ENCODE results near the gene ORM2. TPM values are rescaled to one million over a fixed set of nuclear protein-coding genes. Genes with fewer than 3 reads are reported as not detected.

ORM2 gene
- total and polyA plus RNA-seq, 2 of the 4 experiments (the other 2 are of a cell fraction): not detected

DNA sequence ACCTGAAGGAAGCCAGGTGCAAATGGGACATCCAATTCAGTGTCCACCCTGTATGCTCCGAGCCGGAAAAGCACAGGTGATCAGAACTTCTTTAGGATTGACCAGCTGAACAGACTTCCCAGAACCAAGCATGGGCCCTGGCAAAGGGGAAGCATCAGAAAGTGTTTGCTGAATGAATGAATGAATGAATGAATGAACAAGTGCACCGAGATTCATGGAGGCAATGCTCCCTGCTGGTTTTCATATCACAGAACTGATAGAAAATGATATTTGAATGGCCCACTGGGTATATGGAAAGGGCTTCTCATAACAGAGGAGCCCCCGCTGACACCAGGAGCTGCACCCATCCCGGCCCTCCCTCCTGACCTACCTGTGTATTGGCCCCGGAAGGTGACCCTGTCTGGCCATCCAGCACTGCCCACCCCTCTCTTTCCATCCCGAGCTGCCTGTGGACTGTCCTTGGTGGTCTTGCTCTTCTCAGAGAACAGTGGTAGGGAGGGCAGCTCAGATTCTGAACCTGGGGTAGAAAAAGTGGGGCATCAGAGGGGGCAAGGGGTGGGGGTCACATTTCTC lies 15.9 kb downstream of the ORM2 start:
- no peak overlapping the region for H4K5ac ChIP-seq (ENCODE audit: low read depth, low read length)
- no peak overlapping the region for H2BK15ac ChIP-seq (ENCODE audit: low read depth, low read length)
- H2BK5ac ChIP-seq (ENCODE audit: low read depth, low read length, poor library complexity, severe bottlenecking): no peak overlapping the region
- peaks cover 0 to 12% of the 10 kb centered on the region in 2 experiments; a peak in 1 of 4 replicates for H3K79me1 ChIP-seq (ENCODE audit: low read depth in 1 of 2, low read length in 2 of 2)
- H3K9ac ChIP-seq (ENCODE audit: low read depth, low read length): no peak overlapping the region
- H2AK9ac ChIP-seq (replicated peaks; ENCODE audit: low read depth, low read length, poor library complexity): no peak overlapping the region
- no peak overlapping the region for H4K8ac ChIP-seq (ENCODE audit: low read depth in 2 of 2, low read length in 2 of 2)
- peaks cover 7% of the 10 kb centered on the region; the same call in 1 of the 2 replicates for H4K20me1 ChIP-seq (ENCODE audit: insufficient read depth, low read length)
- H3K4me2 ChIP-seq (ENCODE audit: low read depth, low read length): no peak overlapping the region
- no peak overlapping the region for H2BK20ac ChIP-seq (ENCODE audit: low read depth, low read length)
- ChIA-PET CTCF (interaction anchor here (0.6 kb wide), 1 partner anchor 28 kb away, joined by 4 read pairs; no protein-coding TSS in a partner anchor), POLR2A (ENCODE audit: unreplicated experiment) (no interaction called here)
- DNase-seq (no peak), ATAC-seq (ENCODE audit: low read depth) (no peak)
- peaks cover 11% of the 10 kb centered on the region for H3K4me1 ChIP-seq (ENCODE audit: control insufficient read depth, insufficient read depth, low read length)
- no peak overlapping the region for H3K23ac ChIP-seq (ENCODE audit: low read depth, low read length)
- H4K91ac ChIP-seq (ENCODE audit: insufficient read depth, low read depth, low read length): no peak overlapping the region
- no peak overlapping the region for H3K4ac ChIP-seq (ENCODE audit: low read depth, low read length)
- H3K27ac ChIP-seq (ENCODE audit: insufficient read depth, low read length): no peak overlapping the region
- dilution Hi-C loops (cut with HindIII; ENCODE audit: low sequenced_read_pairs, unreplicated experiment) (no loop called here), in situ Hi-C loops (cut with MboI; ENCODE audit: low sequenced_read_pairs) (no loop called here), intact Hi-C loops (cut with micrococcal nuclease) (no loop called here)
- H3K18ac ChIP-seq (ENCODE audit: low read depth, low read length): no peak overlapping the region
- no peak overlapping the region for H2BK120ac ChIP-seq (ENCODE audit: low read depth, low read length)
- no peak overlapping the region for H3K56ac ChIP-seq (ENCODE audit: extremely low read depth, insufficient read depth, low read length)
- no peak overlapping the region for H3K14ac ChIP-seq (replicated peaks; ENCODE audit: low read depth, low read length)
- TF ChIP-seq, protein P1, sequence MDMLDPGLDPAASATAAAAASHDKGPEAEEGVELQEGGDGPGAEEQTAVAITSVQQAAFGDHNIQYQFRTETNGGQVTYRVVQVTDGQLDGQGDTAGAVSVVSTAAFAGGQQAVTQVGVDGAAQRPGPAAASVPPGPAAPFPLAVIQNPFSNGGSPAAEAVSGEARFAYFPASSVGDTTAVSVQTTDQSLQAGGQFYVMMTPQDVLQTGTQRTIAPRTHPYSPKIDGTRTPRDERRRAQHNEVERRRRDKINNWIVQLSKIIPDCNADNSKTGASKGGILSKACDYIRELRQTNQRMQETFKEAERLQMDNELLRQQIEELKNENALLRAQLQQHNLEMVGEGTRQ (IDR thresholded peaks at IDR 0.05; ENCODE audit: low read depth, low read length): no peak
- TF ChIP-seq, protein P2, sequence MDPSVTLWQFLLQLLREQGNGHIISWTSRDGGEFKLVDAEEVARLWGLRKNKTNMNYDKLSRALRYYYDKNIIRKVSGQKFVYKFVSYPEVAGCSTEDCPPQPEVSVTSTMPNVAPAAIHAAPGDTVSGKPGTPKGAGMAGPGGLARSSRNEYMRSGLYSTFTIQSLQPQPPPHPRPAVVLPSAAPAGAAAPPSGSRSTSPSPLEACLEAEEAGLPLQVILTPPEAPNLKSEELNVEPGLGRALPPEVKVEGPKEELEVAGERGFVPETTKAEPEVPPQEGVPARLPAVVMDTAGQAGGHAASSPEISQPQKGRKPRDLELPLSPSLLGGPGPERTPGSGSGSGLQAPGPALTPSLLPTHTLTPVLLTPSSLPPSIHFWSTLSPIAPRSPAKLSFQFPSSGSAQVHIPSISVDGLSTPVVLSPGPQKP (IDR thresholded peaks at IDR 0.05; ENCODE audit: borderline replicate concordance, low read depth, low read length): no peak
- TF ChIP-seq NFE2L2 (IDR thresholded peaks at IDR 0.05; ENCODE audit: low read depth, low read length) (no peak), BHLHE40 (IDR thresholded peaks at IDR 0.05; ENCODE audit: low read depth, low read length) (no peak)
- no TSS peak for BruUV-seq (replicated peaks)
- no peaks in the 10 kb centered on the region for H3K9me3 ChIP-seq (ENCODE audit: control insufficient read depth, insufficient read depth, low read length)
- H3K27me3 ChIP-seq (ENCODE audit: control insufficient read depth, insufficient read depth, low read length): no peaks in the 10 kb centered on the region
- H3K36me3 ChIP-seq (ENCODE audit: control insufficient read depth, insufficient read depth, low read length): peaks cover 69% of the 10 kb centered on the region
- no peak overlapping the region for H2AFZ ChIP-seq (replicated peaks; ENCODE audit: low read length, poor library complexity)
- peaks cover 18% of the 10 kb centered on the region for H3K9me1 ChIP-seq (ENCODE audit: insufficient read depth, low read length)
- WGBS, 2 experiments (ENCODE audit: extremely low coverage in 2 of 2, insufficient read length in 1 of 2): 100% methylated on average over 2 of the region's 7 CpGs; no CpG with 5 or more reads in 1 of the 2 experiments
- no peak overlapping the region for H2AK5ac ChIP-seq (ENCODE audit: low read depth, low read length)
- no peak overlapping the region for H3K4me3 ChIP-seq (ENCODE audit: insufficient read depth, low read depth, low read length)

Measured in IMR-90 (cell line).